Fibroblast of skin of scalp (primary cell): ENCODE results near the gene NT5DC4.

ENCODE experiments used
- DNase-seq: peaks from one replicate; pipeline ENCODE4 v3.0.0-alpha.2; 2013

Gene NT5DC4

GRCh38 chr2:112755444-112755843 is 34.6 kb downstream of the NT5DC4 start:
- DNase-seq: no peak

GRCh38 chr2:112756207-112756606 is 35.4 kb downstream of the NT5DC4 start:
- DNase-seq: no peak

- peak; percentile 12 for DNase-seq
Measured at GRCh38 chr2:112757265-112757664, 36.4 kb downstream of the NT5DC4 start.

GRCh38 chr2:112758711-112759110 is 37.9 kb downstream of the NT5DC4 start:
- DNase-seq: peak; percentile 54

GRCh38 chr2:112760149-112760548 is 39.3 kb downstream of the NT5DC4 start:
- DNase-seq: no peak

- DNase-seq: no peak
Measured at GRCh38 chr2:112762276-112762675, 41.5 kb downstream of the NT5DC4 start.

GRCh38 chr2:112764071-112765044 is 43.5 kb downstream of the NT5DC4 start, which contains the start of gene CKAP2L:
CKAP2L (minus strand) TSS chr2:112764609; CDS start chr2:112764598, 11 bp downstream.
- DNase-seq: peak; percentile 99

- DNase-seq: no peak
Measured at GRCh38 chr2:112765251-112765650, 44.4 kb downstream of the NT5DC4 start.

- no peak for DNase-seq
Measured at GRCh38 chr2:112767693-112768330, 47.0 kb downstream of the NT5DC4 start.

- DNase-seq: no peak
Measured at GRCh38 chr2:112768432-112768831, 47.6 kb downstream of the NT5DC4 start.

- DNase-seq: no peak
Measured at GRCh38 chr2:112772322-112772721, 51.5 kb downstream of the NT5DC4 start.

- no peak for DNase-seq
Measured at GRCh38 chr2:112772911-112773475, 52.2 kb downstream of the NT5DC4 start.

GRCh38 chr2:112773556-112773955 is 52.7 kb downstream of the NT5DC4 start:
- DNase-seq: no peak

GRCh38 chr2:112774536-112775285 is 53.9 kb downstream of the NT5DC4 start:
- no peak for DNase-seq

- DNase-seq: no peak
Measured at GRCh38 chr2:112776113-112776512, 55.3 kb downstream of the NT5DC4 start.

- peak; percentile 13 for DNase-seq
Measured at GRCh38 chr2:112777036-112777435, 56.2 kb downstream of the NT5DC4 start.

GRCh38 chr2:112779598-112779997 is 58.8 kb downstream of the NT5DC4 start:
- no peak for DNase-seq

GRCh38 chr2:112782234-112782799 is 61.5 kb downstream of the NT5DC4 start:
- DNase-seq: no peak

GRCh38 chr2:112783187-112783714 is 62.4 kb downstream of the NT5DC4 start:
- DNase-seq: no peak

GRCh38 chr2:112784199-112785189 is 63.7 kb downstream of the NT5DC4 start, which contains the start of gene IL1A:
IL1A (minus strand) TSS chr2:112784493; CDS start chr2:112783770, 723 bp downstream.
- peak; percentile 28 for DNase-seq
